Measurements from ENCODE around the gene UBE3D. TPM values are rescaled to one million over a fixed set of nuclear protein-coding genes. Genes with fewer than 3 reads are reported as not detected.
"Not testable (repeated sequence)": the region's sequence is repeated elsewhere in the genome, so short reads cannot be mapped to it uniquely, and the experiment has no call there.

UBE3D gene
- polyA plus RNA-seq, 3 donors: 6.7 to 10.1 (median 8.1) TPM

GRCh38 chr6:82877213-82878195 lies 188.1 kb downstream of the UBE3D start:
- DNase-seq: no peak

GRCh38 chr6:82875573-82876185 lies 190.0 kb downstream of the UBE3D start:
- DNase-seq: no peak

DNA sequence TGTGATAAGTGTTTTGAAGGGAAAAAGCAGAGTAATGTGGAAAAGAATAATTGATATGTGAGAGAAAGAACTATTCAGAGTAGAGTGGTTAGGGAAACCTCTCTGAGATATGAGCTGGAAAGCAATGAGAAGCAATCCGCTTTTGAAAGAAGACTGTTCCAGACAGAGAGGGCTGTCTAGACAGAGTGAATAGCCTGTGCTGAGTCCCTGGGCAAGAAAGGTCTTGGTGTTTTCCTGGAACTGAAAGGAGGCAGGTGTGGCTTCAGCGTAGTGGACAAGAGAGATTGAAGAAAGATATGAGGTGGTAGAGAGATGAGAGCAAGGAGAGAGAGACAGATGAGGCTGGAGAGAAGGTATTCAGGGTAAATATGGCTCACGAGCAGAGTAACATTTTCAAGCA lies 190.8 kb downstream of the UBE3D start:
- no peak for DNase-seq

GRCh38 chr6:82872185-82872584 lies 193.5 kb downstream of the UBE3D start:
- DNase-seq: no peak

DNA sequence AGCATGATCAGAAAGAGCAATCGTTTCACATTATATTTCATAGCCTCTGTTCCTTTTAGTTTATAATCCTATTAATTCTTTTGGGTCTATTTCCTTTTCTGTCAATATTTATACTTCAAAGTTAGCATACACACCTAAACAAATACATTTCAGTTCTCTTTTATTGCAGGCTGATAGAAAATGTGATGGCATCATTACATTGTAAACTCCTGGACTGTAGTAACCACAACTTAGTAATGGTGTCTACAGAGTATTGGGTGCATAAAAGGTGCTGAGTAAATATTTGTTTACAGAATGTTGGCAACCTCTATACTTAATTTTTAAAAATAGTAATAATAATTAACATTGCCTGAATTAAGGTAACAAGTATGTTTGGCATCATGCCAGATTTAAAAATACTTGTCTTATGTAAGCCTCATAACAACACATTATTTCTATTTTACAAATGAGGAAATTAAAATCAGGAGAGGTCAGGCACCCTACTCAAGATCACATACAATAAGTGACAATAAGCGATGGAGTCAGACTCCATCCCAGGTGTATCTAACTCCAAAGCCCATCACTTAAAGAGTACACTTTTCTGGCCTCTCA lies 195.0 kb downstream of the UBE3D start:
- no peak for DNase-seq

GRCh38 chr6:82869493-82869892 lies 196.1 kb downstream of the UBE3D start:
- no peak for DNase-seq

- DNase-seq: no peak
Measured at GRCh38 chr6:82867946-82868345, 197.7 kb downstream of the UBE3D start.

DNA sequence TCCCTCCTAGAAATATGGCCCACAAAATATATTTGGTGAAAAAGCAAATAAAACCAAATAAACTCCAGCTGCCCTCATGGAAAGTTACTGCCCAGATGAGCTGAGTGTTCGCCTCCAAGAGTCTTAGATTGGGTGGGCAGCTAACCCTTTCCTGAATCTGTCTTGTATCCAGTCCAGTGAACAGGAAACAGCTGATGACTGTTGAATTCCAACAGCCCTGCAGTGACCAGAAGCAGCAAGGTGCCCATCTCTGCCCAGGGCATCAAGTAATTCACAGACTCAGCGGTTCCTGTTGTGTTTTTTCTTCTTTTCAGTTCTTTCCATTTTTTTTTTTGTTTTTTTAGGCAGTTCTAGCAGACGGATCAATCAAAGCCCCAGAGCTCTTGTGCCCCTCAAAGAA lies 199.2 kb downstream of the UBE3D start:
- DNase-seq: no peak

DNA sequence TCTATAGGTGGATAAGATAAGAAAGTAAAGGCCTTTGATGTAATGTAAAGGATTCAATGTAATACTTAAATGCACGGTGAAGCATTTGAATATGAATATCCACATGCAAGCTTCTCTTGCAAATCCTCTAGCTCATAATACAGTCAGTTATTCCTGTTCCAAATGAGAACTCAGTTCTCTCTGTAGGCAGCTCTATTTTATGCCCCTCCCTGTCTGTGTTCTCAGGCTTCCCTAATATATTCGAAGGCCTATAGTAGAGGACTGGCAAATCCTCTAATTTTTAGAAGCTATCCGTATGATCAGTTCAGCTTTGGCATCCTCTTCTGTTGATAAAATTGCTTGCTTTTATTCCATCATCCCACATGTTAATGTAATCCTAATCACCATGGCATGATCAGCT lies 200.2 kb downstream of the UBE3D start:
- no peak for DNase-seq

DNA sequence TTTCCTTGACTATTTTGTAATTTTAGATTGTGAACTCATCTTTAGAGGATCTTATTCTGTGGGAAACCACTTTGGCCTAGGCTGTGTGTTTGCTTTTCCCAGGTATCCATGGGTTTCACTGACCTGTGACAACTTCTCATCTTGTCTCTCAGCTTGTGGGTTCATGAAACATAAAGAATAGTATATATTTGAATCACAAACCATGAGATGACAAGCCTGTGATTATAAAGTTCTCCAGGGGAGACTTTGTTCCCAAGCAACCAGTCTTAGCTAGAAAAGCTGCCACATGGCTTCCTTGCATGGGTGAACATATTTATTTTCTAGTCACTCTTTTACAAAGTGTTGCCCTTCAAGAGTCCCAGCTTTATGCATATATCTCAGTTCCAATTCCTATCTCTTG lies 201.9 kb downstream of the UBE3D start:
- DNase-seq: no peak

- no peak for DNase-seq
Measured at GRCh38 chr6:82862543-82862942, 203.1 kb downstream of the UBE3D start.

- DNase-seq: no peak
Measured at GRCh38 chr6:82861121-82861520, 204.5 kb downstream of the UBE3D start.

GRCh38 chr6:82856077-82856476 lies 209.6 kb downstream of the UBE3D start:
- not testable (repeated sequence) for DNase-seq

GRCh38 chr6:82852904-82853303 lies 212.7 kb downstream of the UBE3D start:
- DNase-seq: not testable (repeated sequence)

GRCh38 chr6:82843291-82843885 lies 222.3 kb downstream of the UBE3D start:
- DNase-seq: no peak

- DNase-seq: no peak
Measured at GRCh38 chr6:82842721-82843120, 222.9 kb downstream of the UBE3D start.

Other genes with a start within 250 kb of the UBE3D start
- gene DOP1A, start 1.8 kb upstream of the UBE3D start, polyA plus RNA-seq (ENCODE audit: insufficient read length in 3 of 3): 10 to 100 TPM; 27.0 to 44.6 (median 37.0) TPM
- 10 to 100 TPM; 38.0 to 52.7 (median 50.3) TPM for gene PGM3, start 127.4 kb upstream of the UBE3D start, polyA plus RNA-seq (ENCODE audit: insufficient read length in 3 of 3)
- gene RWDD2A, start 127.5 kb upstream of the UBE3D start, polyA plus RNA-seq (ENCODE audit: insufficient read length in 3 of 3): 1 to 10 TPM; 6.2 to 7.3 (median 7.2) TPM